Effector memory CD4-positive, alpha-beta T cell (primary cell): ENCODE results near the gene SAE1.
"Not testable (repeated sequence)": the region's sequence is repeated elsewhere in the genome, so short reads cannot be mapped to it uniquely, and the experiment has no call there.

Source experiments
- DNase-seq, 3 donors: peaks; one replicate each; pipeline ENCODE4 v3.0.0-alpha.2; 2020
- H3K27ac ChIP-seq: 2 replicates; pipeline ENCODE4 v1.7.0; 2013; ENCODE audit warnings: mild to moderate bottlenecking, low read length, moderate library complexity; ENCODE audit not compliant: insufficient read depth, poor library complexity, severe bottlenecking
- H3K27me3 ChIP-seq: replicated peaks from 2 replicates; pipeline ENCODE4 v1.7.0; 2013; ENCODE audit warnings: mild to moderate bottlenecking, low read length; ENCODE audit not compliant: insufficient read depth, control insufficient read depth, poor library complexity, severe bottlenecking
- H3K36me3 ChIP-seq: 2 replicates; pipeline ENCODE4 v1.7.0; 2013; ENCODE audit warnings: mild to moderate bottlenecking, low read length, moderate library complexity; ENCODE audit not compliant: control insufficient read depth, insufficient read depth
- H3K4me1 ChIP-seq: 2 replicates; pipeline ENCODE4 v1.7.0; 2013; ENCODE audit warnings: low read length, mild to moderate bottlenecking; ENCODE audit not compliant: control insufficient read depth, insufficient read depth, poor library complexity, severe bottlenecking
- H3K4me3 ChIP-seq: 2 replicates; pipeline ENCODE4 v1.7.0; 2013; ENCODE audit warnings: low read length, low read depth, mild to moderate bottlenecking; ENCODE audit not compliant: insufficient read depth, poor library complexity, severe bottlenecking
- H3K9me3 ChIP-seq: 2 replicates; pipeline ENCODE4 v1.7.0; 2013; ENCODE audit warnings: mild to moderate bottlenecking, low read length, moderate library complexity; ENCODE audit not compliant: control insufficient read depth

SAE1 gene

GRCh38 chr19:47095476-47096099, 35.0 kb upstream of the SAE1 start:
- Histone ChIP-seq H3K27me3 (no peaks in the 10 kb centered on the region), H3K4me1 (peaks cover 22% of the 10 kb centered on the region), H3K36me3 (peaks cover 21% of the 10 kb centered on the region), H3K27ac (peak overlapping the region; percentile 85), H3K9me3 (no peaks in the 10 kb centered on the region), H3K4me3 (no peak overlapping the region)
- DNase-seq = peak in 1 of 3 donors; percentile 25

- peaks cover 19% of the 10 kb centered on the region for H3K36me3 ChIP-seq
- H3K4me1 ChIP-seq = peaks cover 22% of the 10 kb centered on the region
- H3K27me3 ChIP-seq = no peaks in the 10 kb centered on the region
- no peaks in the 10 kb centered on the region for H3K9me3 ChIP-seq
- H3K27ac ChIP-seq = peak overlapping the region; percentile 50
- H3K4me3 ChIP-seq = no peak overlapping the region
- DNase-seq = no peak
Measured at GRCh38 chr19:47096100-47096704, 34.4 kb upstream of the SAE1 start.

GRCh38 chr19:47096721-47097120, 33.9 kb upstream of the SAE1 start:
- H3K9me3 ChIP-seq = no peaks in the 10 kb centered on the region
- no peaks in the 10 kb centered on the region for H3K27me3 ChIP-seq
- peaks cover 22% of the 10 kb centered on the region for H3K4me1 ChIP-seq
- H3K36me3 ChIP-seq = peaks cover 19% of the 10 kb centered on the region
- H3K27ac ChIP-seq = no peak overlapping the region
- H3K4me3 ChIP-seq = no peak overlapping the region
- DNase-seq = no peak

GRCh38 chr19:47097396-47098201, 33.0 kb upstream of the SAE1 start:
- Histone ChIP-seq H3K4me3 (no peak overlapping the region), H3K9me3 (no peaks in the 10 kb centered on the region), H3K36me3 (peaks cover 12% of the 10 kb centered on the region), H3K4me1 (peaks cover 22% of the 10 kb centered on the region), H3K27ac (no peak overlapping the region), H3K27me3 (no peaks in the 10 kb centered on the region)
- no peak for DNase-seq

GRCh38 chr19:47098608-47099007, 32.0 kb upstream of the SAE1 start:
- Histone ChIP-seq H3K27ac (no peak overlapping the region), H3K4me3 (no peak overlapping the region), H3K27me3 (no peaks in the 10 kb centered on the region), H3K36me3 (peaks cover 7% of the 10 kb centered on the region), H3K9me3 (no peaks in the 10 kb centered on the region), H3K4me1 (peaks cover 22% of the 10 kb centered on the region)
- no peak for DNase-seq

- no peak for DNase-seq
- Histone ChIP-seq H3K4me3 (no peak overlapping the region), H3K9me3 (no peaks in the 10 kb centered on the region), H3K27me3 (no peaks in the 10 kb centered on the region), H3K27ac (no peak overlapping the region), H3K4me1 (peaks cover 17% of the 10 kb centered on the region), H3K36me3 (peaks cover 3% of the 10 kb centered on the region)
Measured at GRCh38 chr19:47099576-47100050, 31.0 kb upstream of the SAE1 start.

GRCh38 chr19:47100290-47100689, 30.3 kb upstream of the SAE1 start:
- peaks cover 3% of the 10 kb centered on the region for H3K36me3 ChIP-seq
- DNase-seq = no peak
- no peak overlapping the region for H3K27ac ChIP-seq

GRCh38 chr19:47101116-47101515, 29.5 kb upstream of the SAE1 start:
- H3K36me3 ChIP-seq, DNase-seq, H3K27ac ChIP-seq, H3K27me3 ChIP-seq, H3K4me1 ChIP-seq, H3K9me3 ChIP-seq, H3K4me3 ChIP-seq: not testable (repeated sequence)

More at GRCh38 chr19:47100290-47100689, 30.3 kb upstream of the SAE1 start:
- Histone ChIP-seq H3K27me3 (no peaks in the 10 kb centered on the region), H3K9me3 (no peaks in the 10 kb centered on the region), H3K4me3 (no peak overlapping the region), H3K4me1 (peaks cover 10% of the 10 kb centered on the region)

- no peak overlapping the region for H3K4me3 ChIP-seq
- no peaks in the 10 kb centered on the region for H3K27me3 ChIP-seq
- no peaks in the 10 kb centered on the region for H3K9me3 ChIP-seq
- H3K4me1 ChIP-seq = peaks cover 12% of the 10 kb centered on the region
- H3K27ac ChIP-seq = no peak overlapping the region
- no peaks in the 10 kb centered on the region for H3K36me3 ChIP-seq
- no peak for DNase-seq
Measured at GRCh38 chr19:47102346-47103060, 28.1 kb upstream of the SAE1 start.
